Stimulated activated CD8-positive, alpha-beta memory T cell treated with anti-CD3 and anti-CD28 coated beads, Interleukin-12 subunit alpha, Interleukin-12 subunit beta, amount 100 ng/mL, for 4 hours (primary cell): ENCODE results near the gene CASKIN1.
A peak's percentile ranks its signal among the peaks of the same experiment; 100 is the strongest.

Source experiments
- DNase-seq: peaks from one replicate; pipeline ENCODE4 v3.0.0-alpha.2; 2020; ENCODE audit warnings: low read depth

CASKIN1 gene

DNA sequence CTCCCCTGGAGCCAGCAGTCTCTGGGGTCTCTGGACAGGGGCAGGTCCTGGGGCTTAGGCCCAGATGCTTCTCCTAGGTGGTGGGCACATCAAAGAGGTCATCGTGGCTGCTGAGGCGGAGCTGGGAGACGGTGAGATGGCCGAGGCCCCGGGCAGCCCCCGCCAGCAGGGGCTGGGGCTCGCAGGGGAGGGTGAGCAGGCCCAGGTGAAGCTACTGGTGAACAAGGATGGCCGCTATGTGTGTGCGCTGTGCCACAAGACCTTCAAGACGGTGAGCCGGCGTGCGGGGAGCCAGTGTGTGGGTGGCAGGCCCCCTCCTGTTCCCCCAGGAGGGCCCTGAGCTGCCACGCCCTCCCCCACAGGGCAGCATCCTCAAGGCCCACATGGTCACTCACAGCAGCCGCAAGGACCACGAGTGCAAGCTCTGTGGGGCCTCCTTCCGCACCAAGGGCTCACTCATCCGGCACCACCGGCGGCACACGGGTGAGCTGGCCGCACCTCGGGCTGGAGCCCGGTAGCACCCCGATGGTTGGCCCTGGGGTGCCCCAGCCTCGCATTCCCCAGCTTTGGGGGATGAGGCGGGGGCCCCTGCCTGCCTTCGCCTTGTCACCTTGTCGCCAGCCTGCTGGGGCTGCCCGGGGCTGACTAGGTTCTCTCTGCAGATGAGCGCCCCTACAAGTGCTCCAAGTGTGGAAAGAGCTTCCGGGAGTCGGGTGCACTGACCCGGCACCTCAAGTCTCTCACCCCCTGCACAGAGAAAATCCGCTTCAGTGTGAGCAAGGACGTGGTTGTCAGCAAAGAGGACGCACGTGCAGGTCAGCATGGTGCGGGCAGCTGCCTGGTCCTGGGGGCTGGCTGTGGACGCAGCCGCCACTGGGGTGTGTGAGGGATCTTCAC lies 35.9 kb upstream of the CASKIN1 start:
- DNase-seq, result no peak

GRCh38 chr16:2231016-2231931 lies 34.9 kb upstream of the CASKIN1 start:
- DNase-seq, result no peak

DNA sequence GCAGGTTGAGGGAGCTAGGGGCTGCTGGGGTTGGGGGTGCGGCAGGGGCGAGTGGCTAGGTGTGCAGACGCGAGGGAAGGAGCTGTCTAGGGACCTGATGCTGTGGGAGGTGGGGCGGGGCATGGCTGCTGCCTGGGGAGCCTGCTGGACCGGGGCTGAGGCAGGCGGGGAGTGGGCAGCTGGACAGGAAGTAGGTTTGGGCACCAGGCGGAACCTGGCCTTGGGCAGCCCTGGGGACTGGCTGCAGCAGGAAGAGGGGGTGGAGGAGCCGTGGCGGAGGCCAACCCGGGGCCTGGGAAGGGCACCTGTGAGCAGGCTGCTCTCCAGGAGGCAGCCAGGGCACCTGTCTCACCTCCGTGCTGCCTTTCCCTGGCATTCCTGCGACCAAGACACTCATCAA lies 34.0 kb upstream of the CASKIN1 start:
- DNase-seq, result no peak

DNA sequence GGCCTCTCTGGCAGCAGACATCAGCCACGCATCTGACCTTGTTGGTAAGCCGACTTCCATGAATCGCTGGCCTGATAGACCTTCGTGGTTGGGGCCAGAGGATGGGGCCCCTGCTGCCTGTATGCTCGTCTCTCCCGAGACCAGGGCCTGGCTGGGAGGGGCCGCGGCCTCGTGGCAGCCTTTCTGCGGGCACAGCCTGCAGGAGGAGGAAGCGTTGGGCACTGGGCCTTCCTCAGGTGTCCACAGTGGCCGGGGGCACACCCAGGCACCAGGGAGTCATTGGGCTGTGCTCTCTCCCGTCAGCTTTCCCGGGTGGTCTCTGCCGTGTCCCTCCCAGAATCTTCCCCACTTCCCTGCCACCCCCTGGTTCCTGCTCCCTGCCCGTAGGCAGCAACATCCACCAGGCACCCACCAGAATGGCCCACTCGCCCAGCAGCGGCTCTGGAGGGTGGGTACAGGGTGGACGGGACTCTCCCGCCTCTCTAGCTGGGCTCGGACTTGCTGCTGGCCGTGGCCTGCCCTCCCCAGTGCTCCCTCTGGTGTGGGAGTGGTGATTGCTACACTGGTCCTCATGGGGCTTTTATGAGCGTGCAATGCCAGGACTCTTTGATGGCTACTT lies 33.3 kb upstream of the CASKIN1 start:
- no peak for DNase-seq

DNA sequence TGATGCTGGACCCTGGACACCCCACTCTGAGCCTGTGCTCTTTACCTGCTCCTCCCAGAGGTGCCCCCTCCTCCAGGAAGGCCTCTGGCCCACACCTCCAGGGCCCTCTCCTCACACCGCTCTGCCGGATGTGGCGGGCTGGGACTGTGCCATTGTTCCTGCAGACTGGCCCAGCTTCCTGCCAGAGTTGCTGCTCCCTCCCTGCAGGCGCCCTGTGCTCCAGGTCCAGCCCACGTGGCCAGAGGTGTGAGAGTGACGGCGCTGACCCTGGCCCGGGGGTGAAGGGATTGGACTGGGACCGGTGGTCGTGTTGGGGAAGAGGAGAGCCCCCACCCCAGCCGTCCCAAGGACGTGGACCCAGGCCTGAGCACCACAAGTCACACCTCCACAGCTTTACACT lies 32.7 kb upstream of the CASKIN1 start:
- DNase-seq, result no peak

GRCh38 chr16:2228161-2228824 lies 31.9 kb upstream of the CASKIN1 start:
- DNase-seq, result no peak

DNA sequence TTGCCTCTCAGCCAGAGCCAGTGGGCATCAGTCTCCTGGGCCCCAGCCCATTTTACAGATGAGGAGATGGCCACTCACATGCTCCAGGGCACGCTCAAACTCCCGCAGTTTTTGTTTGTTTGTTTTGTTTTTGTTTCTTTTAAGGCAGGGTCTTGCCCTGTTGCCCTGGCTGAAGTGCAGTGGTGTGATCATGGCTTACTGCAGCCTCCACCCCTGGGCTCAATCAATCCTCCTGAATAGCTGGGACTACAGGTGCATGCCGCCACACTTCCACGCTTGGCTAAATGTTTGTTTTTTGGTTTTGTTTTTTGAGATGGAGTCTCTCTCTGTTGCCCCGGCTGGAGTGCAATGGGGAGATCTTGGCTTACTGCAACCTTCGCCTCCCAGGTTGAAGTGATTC lies 30.5 kb upstream of the CASKIN1 start:
- DNase-seq, result no peak

GRCh38 chr16:2226245-2226793 lies 29.9 kb upstream of the CASKIN1 start:
- no peak for DNase-seq

GRCh38 chr16:2223942-2224486 lies 27.6 kb upstream of the CASKIN1 start:
- DNase-seq, result no peak

- peak; percentile 98 for DNase-seq
Measured at GRCh38 chr16:2223221-2223941, 27.0 kb upstream of the CASKIN1 start, which contains the start of gene E4F1. TSS of gene E4F1 (plus strand) at chr16:2223591. CDS start at chr16:2223614, 23 bp downstream.

GRCh38 chr16:2216330-2216729 lies 19.9 kb upstream of the CASKIN1 start:
- no peak for DNase-seq

GRCh38 chr16:2214719-2214968 lies 18.2 kb upstream of the CASKIN1 start, which contains the start of gene PGP:
TSS of gene PGP (minus strand) at chr16:2214840. CDS start at chr16:2214777, 63 bp downstream.
- no peak for DNase-seq

- no peak for DNase-seq
Measured at GRCh38 chr16:2213817-2214718, 17.7 kb upstream of the CASKIN1 start.

- no peak for DNase-seq
Measured at GRCh38 chr16:2212362-2213324, 16.2 kb upstream of the CASKIN1 start.

GRCh38 chr16:2211923-2212347 lies 15.5 kb upstream of the CASKIN1 start:
- no peak for DNase-seq

GRCh38 chr16:2210386-2211365 lies 14.3 kb upstream of the CASKIN1 start, which contains the start of gene BRICD5:
TSS of gene BRICD5 (minus strand) at chr16:2210863. CDS start at chr16:2210833, 30 bp downstream.
- no peak for DNase-seq

DNA sequence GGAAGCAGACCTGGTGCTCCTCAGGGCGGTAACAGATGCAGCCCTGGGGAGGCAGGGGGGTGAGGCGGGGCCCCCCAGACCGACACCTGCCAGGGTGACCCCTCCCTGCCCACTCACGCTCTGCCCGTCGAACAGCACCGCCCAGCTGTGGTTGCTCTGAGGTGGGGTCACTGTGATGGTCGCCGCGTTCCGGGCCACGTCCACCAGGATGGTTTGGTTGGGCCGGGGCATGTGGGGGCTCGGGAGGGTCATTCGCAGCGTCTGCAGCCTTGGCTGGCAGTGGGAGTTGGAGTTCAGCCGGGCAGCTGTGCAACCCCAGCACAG lies 13.6 kb upstream of the CASKIN1 start:
- no peak for DNase-seq
